Osteocyte (in vitro differentiated cells): ENCODE results near the gene SRGAP3. TPM values are rescaled to one million over a fixed set of nuclear protein-coding genes. Genes with fewer than 3 reads are reported as not detected.
A peak's percentile ranks its signal among the peaks of the same experiment; 100 is the strongest.

Experiments
- DNase-seq: peaks from one replicate; pipeline ENCODE4 v3.0.0; 2021; ENCODE audit warnings: mixed read lengths; ENCODE audit not compliant: unreplicated experiment; ENCODE audit errors: extremely low spot score
- H3K27ac Mint-ChIP-seq: one replicate; pipeline ENCODE4 v1.8.0; 2021; ENCODE audit warnings: mild to moderate bottlenecking, mixed read lengths; ENCODE audit not compliant: unreplicated experiment
- H3K27me3 Mint-ChIP-seq: one replicate; pipeline ENCODE4 v1.8.0; 2021; ENCODE audit warnings: mixed read lengths; ENCODE audit not compliant: unreplicated experiment
- H3K36me3 Mint-ChIP-seq: one replicate; pipeline ENCODE4 v1.8.0; 2021; ENCODE audit warnings: mixed read lengths; ENCODE audit not compliant: unreplicated experiment
- H3K4me1 Mint-ChIP-seq: one replicate; pipeline ENCODE4 v1.8.0; 2021; ENCODE audit warnings: mixed read lengths; ENCODE audit not compliant: unreplicated experiment
- H3K4me3 Mint-ChIP-seq: one replicate; pipeline ENCODE4 v1.8.0; 2021; ENCODE audit warnings: mild to moderate bottlenecking, moderate library complexity, mixed read lengths; ENCODE audit not compliant: unreplicated experiment
- H3K9me3 Mint-ChIP-seq: one replicate; pipeline ENCODE4 v1.8.0; 2021; ENCODE audit warnings: mixed read lengths; ENCODE audit not compliant: unreplicated experiment
- total RNA-seq: library from RNA; stranded (reverse); gene quantifications from 2 replicates; pipeline ENCODE4 v1.2.1, GENCODE V29; 2021
- TF ChIP-seq, protein P1 (sequence below): fragments of 200-600 bp; sonication (generic); IDR thresholded peaks from 2 replicates; pipeline ENCODE4 v1.5.0; 2021; ENCODE audit warnings: antibody characterized with exemption, mild to moderate bottlenecking, moderate library complexity

SRGAP3 gene
- total RNA-seq, 1 donor from 2014 or later, result 2.6 TPM

- TF ChIP-seq, protein P1, sequence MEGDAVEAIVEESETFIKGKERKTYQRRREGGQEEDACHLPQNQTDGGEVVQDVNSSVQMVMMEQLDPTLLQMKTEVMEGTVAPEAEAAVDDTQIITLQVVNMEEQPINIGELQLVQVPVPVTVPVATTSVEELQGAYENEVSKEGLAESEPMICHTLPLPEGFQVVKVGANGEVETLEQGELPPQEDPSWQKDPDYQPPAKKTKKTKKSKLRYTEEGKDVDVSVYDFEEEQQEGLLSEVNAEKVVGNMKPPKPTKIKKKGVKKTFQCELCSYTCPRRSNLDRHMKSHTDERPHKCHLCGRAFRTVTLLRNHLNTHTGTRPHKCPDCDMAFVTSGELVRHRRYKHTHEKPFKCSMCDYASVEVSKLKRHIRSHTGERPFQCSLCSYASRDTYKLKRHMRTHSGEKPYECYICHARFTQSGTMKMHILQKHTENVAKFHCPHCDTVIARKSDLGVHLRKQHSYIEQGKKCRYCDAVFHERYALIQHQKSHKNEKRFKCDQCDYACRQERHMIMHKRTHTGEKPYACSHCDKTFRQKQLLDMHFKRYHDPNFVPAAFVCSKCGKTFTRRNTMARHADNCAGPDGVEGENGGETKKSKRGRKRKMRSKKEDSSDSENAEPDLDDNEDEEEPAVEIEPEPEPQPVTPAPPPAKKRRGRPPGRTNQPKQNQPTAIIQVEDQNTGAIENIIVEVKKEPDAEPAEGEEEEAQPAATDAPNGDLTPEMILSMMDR, result no peak
- Mint-ChIP-seq H3K27ac (no peak overlapping the region), H3K9me3 (no peaks in the 10 kb centered on the region), H3K27me3 (peaks cover 19% of the 10 kb centered on the region), H3K4me3 (no peak overlapping the region), H3K4me1 (peaks cover 2% of the 10 kb centered on the region), H3K36me3 (no peaks in the 10 kb centered on the region)
- DNase-seq, result peak; percentile 60
Measured at GRCh38 chr3:8984526-8984925, 264.9 kb downstream of the SRGAP3 start.

GRCh38 chr3:8984081-8984480 is 265.4 kb downstream of the SRGAP3 start:
- TF ChIP-seq, protein P1, result no peak
- H3K9me3 Mint-ChIP-seq, result peaks cover 3% of the 10 kb centered on the region
- H3K36me3 Mint-ChIP-seq, result no peaks in the 10 kb centered on the region
- H3K27ac Mint-ChIP-seq, result no peak overlapping the region
- H3K4me1 Mint-ChIP-seq, result no peaks in the 10 kb centered on the region
- no peak overlapping the region for H3K4me3 Mint-ChIP-seq
- peaks cover 22% of the 10 kb centered on the region for H3K27me3 Mint-ChIP-seq
- no peak for DNase-seq

- Mint-ChIP-seq H3K27ac (no peak overlapping the region), H3K4me1 (no peaks in the 10 kb centered on the region), H3K27me3 (peaks cover 22% of the 10 kb centered on the region), H3K36me3 (no peaks in the 10 kb centered on the region), H3K4me3 (no peak overlapping the region), H3K9me3 (peaks cover 3% of the 10 kb centered on the region)
- TF ChIP-seq, protein P1, result no peak
- DNase-seq, result no peak
Measured at GRCh38 chr3:8983591-8983990, 265.9 kb downstream of the SRGAP3 start.

DNA sequence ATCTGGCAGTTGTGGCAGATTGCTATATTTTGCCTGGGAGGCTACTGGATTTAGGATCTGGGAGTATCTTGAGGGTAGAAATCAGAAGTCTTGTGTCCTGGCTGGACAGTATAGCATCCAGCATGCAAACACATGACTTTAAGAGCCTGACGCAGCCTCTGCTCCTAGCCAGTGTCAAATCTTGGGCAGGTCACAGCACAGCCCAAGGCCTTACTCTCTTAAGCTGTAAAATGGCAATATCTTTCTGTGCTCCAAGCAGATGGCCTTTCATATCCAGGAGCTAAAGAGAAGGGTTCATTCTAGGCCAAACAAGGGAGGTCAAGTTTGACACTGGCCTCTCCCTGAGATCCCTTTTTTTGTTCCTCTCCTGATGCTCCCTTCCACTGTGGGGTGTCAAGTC is 266.4 kb downstream of the SRGAP3 start:
- no peak overlapping the region for H3K27ac Mint-ChIP-seq
- no peaks in the 10 kb centered on the region for H3K36me3 Mint-ChIP-seq

GRCh38 chr3:8982509-8982908 is 266.9 kb downstream of the SRGAP3 start:
- no peaks in the 10 kb centered on the region for H3K4me1 Mint-ChIP-seq
- no peak overlapping the region for H3K4me3 Mint-ChIP-seq
- peak; percentile 10 for DNase-seq
- H3K36me3 Mint-ChIP-seq, result no peaks in the 10 kb centered on the region
- peaks cover 25% of the 10 kb centered on the region for H3K27me3 Mint-ChIP-seq
- TF ChIP-seq, protein P1, result no peak
- no peak overlapping the region for H3K27ac Mint-ChIP-seq
- peaks cover 3% of the 10 kb centered on the region for H3K9me3 Mint-ChIP-seq

More for the DNA sequence above, 266.4 kb downstream of the SRGAP3 start:
- no peak overlapping the region for H3K4me3 Mint-ChIP-seq
- H3K27me3 Mint-ChIP-seq, result peaks cover 25% of the 10 kb centered on the region
- H3K9me3 Mint-ChIP-seq, result peaks cover 3% of the 10 kb centered on the region
- TF ChIP-seq, protein P1, result no peak
- H3K4me1 Mint-ChIP-seq, result no peaks in the 10 kb centered on the region
- DNase-seq, result peak; percentile 10
